Keratinocyte (primary cell): Measurements from ENCODE around the gene MLXIPL.

ENCODE experiments used
- CTCF ChIP-seq, 3 experiments: IDR thresholded peaks in 1 of 3; conservative IDR thresholded peaks in 1 of 3; optimal IDR thresholded peaks in 1 of 3; 2 replicates in 2 of 3; 3 replicates in 1 of 3; pipeline versions ENCODE3 to v1.5.1; 2011; ENCODE audit warnings: low read length in 3 of 3, mild to moderate bottlenecking in 3 of 3, moderate library complexity in 2 of 3, control low read depth in 1 of 3, inconsistent platforms in 1 of 3; ENCODE audit not compliant: insufficient read depth in 2 of 3; ENCODE audit errors: extremely low read depth in 1 of 3
- EZH2 ChIP-seq: IDR thresholded peaks from one replicate; pipeline ENCODE4 v1.6.1; 2012; ENCODE audit warnings: inconsistent platforms, mild to moderate bottlenecking, low read length, moderate library complexity

- TF ChIP-seq CTCF (optimal IDR thresholded peaks at IDR 0.05 in 1 of 3, IDR thresholded peaks at IDR 0.05 in 1 of 3, conservative IDR thresholded peaks at IDR 0.05 in 1 of 3; ENCODE audit: extremely low read depth in 1 of 3, insufficient read depth in 2 of 3, low read length in 3 of 3) (no peak), EZH2 (no peak)
Observed at GRCh38 chr7:73557397-73558257, 66.7 kb downstream of the MLXIPL start, which contains the start of gene BCL7B.
